ENCODE measurements around the gene GCLM. TPM values are rescaled to one million over a fixed set of nuclear protein-coding genes. Genes with fewer than 3 reads are reported as not detected.

GCLM gene
- total RNA-seq, 1 experiment from 2014 or later: 19.9 TPM

GRCh38 chr1:93906480-93906879 is 2.8 kb downstream of the GCLM start:
- Histone ChIP-seq H3K27me3 (ENCODE audit: control insufficient read depth, insufficient read depth, low read length) (no peaks in the 10 kb centered on the region), H3K4me3 (ENCODE audit: insufficient read depth, low read depth, low read length) (no peak overlapping the region), H3K36me3 (replicated peaks; ENCODE audit: control insufficient read depth, insufficient read depth, low read length) (no peaks in the 10 kb centered on the region)
- DNase-seq: no peak

GRCh38 chr1:93905734-93906133 is 3.5 kb downstream of the GCLM start:
- H3K36me3 ChIP-seq (replicated peaks; ENCODE audit: control insufficient read depth, insufficient read depth, low read length): no peaks in the 10 kb centered on the region
- no peaks in the 10 kb centered on the region for H3K27me3 ChIP-seq (ENCODE audit: control insufficient read depth, insufficient read depth, low read length)
- H3K4me3 ChIP-seq (ENCODE audit: insufficient read depth, low read depth, low read length): no peak overlapping the region
- DNase-seq: no peak

GRCh38 chr1:93905051-93905450 is 4.2 kb downstream of the GCLM start:
- no peaks in the 10 kb centered on the region for H3K27me3 ChIP-seq (ENCODE audit: control insufficient read depth, insufficient read depth, low read length)
- no peaks in the 10 kb centered on the region for H3K36me3 ChIP-seq (replicated peaks; ENCODE audit: control insufficient read depth, insufficient read depth, low read length)
- no peak for DNase-seq
- no peak overlapping the region for H3K4me3 ChIP-seq (ENCODE audit: insufficient read depth, low read depth, low read length)

GRCh38 chr1:93904228-93904627 is 5.0 kb downstream of the GCLM start:
- no peak overlapping the region for H3K4me3 ChIP-seq (ENCODE audit: insufficient read depth, low read depth, low read length)
- H3K27me3 ChIP-seq (ENCODE audit: control insufficient read depth, insufficient read depth, low read length): no peaks in the 10 kb centered on the region
- H3K36me3 ChIP-seq (replicated peaks; ENCODE audit: control insufficient read depth, insufficient read depth, low read length): no peaks in the 10 kb centered on the region
- no peak for DNase-seq

DNA sequence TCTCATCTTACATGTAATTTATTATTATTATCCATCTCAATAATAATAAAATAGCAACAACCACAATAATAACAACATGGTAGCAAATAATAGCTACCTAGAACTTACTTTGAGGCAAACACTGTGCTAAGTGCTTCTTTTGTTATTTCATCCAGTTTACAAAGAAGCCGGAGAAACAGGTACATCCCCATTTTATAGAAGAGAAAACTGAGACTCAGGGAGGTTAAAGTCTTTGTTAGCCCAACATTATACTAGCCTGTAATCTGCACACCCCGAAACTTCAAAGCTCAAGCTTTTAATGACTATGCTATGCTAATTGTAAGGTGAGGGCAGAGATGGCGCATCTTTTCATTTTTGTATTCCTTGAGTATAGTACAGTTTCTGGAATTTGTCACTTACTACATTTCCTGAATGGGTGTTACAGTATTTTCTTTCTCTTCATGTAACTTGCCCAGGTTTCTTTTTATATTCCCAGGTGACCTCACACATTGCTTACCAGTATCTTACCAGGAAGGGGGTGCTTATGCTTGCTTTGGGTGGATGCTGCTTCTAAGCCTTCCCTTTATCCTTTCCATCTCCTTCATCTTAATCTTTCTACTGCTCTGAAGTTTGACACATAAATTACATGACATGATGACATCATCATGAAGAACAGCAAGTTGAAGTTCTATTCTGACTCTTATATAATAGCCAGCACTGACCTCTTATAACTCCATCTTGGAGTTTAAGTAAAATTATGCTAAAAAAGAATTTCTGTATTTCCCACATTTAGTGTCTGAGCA is 8.3 kb downstream of the GCLM start:
- Histone ChIP-seq H3K36me3 (replicated peaks; ENCODE audit: control insufficient read depth, insufficient read depth, low read length) (no peaks in the 10 kb centered on the region), H3K27me3 (ENCODE audit: control insufficient read depth, insufficient read depth, low read length) (no peaks in the 10 kb centered on the region), H3K4me3 (ENCODE audit: insufficient read depth, low read depth, low read length) (no peak overlapping the region)
- DNase-seq: no peak

DNA sequence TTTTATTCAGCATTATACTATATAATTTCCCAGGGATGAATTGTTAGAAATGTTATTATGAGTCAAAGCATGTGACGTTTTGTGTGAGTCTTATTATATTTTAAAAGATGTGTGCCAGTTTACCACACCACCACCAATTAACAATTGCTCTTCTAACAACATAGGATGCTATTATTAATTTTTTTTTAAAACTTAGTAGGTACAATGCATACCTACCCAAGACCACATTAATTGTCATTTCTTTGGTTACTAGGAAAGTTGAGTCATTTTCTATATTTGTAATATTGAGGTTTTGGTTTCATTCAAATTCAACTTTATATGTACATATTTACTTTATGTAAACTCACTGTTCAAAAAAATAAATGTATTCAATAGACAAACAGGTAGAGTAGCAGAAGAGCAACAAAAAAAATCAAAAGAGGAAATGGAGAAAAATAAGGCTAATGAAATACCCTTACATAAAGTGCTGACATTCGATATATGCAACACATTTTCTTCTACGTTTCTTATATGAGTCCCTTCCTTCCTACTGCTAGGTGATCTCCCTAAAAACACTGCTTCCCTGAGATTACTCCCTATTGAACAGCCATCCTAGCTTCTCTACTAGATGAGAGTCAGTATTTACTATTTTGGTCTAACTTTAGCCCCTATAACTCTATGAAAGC is 9.6 kb downstream of the GCLM start:
- Histone ChIP-seq H3K4me3 (ENCODE audit: insufficient read depth, low read depth, low read length) (no peak overlapping the region), H3K36me3 (replicated peaks; ENCODE audit: control insufficient read depth, insufficient read depth, low read length) (no peaks in the 10 kb centered on the region), H3K27me3 (ENCODE audit: control insufficient read depth, insufficient read depth, low read length) (no peaks in the 10 kb centered on the region)
- no peak for DNase-seq

GRCh38 chr1:93888900-93889299 is 20.3 kb downstream of the GCLM start:
- H3K36me3 ChIP-seq (replicated peaks; ENCODE audit: control insufficient read depth, insufficient read depth, low read length): no peaks in the 10 kb centered on the region
- no peaks in the 10 kb centered on the region for H3K27me3 ChIP-seq (ENCODE audit: control insufficient read depth, insufficient read depth, low read length)
- no peak for DNase-seq
- H3K4me3 ChIP-seq (ENCODE audit: insufficient read depth, low read depth, low read length): no peak overlapping the region

DNA sequence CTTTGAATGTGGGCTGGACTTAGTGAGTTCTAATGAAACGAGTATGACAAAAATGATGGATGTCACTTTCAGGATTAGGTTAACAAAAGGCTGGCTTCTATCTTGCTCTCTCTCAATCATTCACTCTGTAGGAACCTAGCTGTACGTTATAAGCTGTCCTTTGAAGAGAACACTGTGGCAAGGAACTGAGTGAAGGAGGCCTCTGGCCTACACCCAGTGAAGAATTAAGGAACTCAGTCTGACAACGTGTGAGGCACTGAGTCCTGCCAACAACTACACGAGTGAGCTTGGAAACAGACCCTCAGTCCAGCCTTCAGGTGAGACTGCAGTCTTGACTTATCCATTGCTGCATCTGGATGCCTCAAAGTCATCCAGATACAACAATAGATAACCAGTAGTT is 27.0 kb downstream of the GCLM start:
- H3K4me3 ChIP-seq (ENCODE audit: insufficient read depth, low read depth, low read length): no peak overlapping the region
- DNase-seq: no peak
- H3K27me3 ChIP-seq (ENCODE audit: control insufficient read depth, insufficient read depth, low read length): no peaks in the 10 kb centered on the region
- H3K36me3 ChIP-seq (replicated peaks; ENCODE audit: control insufficient read depth, insufficient read depth, low read length): peaks cover 5% of the 10 kb centered on the region

DNA sequence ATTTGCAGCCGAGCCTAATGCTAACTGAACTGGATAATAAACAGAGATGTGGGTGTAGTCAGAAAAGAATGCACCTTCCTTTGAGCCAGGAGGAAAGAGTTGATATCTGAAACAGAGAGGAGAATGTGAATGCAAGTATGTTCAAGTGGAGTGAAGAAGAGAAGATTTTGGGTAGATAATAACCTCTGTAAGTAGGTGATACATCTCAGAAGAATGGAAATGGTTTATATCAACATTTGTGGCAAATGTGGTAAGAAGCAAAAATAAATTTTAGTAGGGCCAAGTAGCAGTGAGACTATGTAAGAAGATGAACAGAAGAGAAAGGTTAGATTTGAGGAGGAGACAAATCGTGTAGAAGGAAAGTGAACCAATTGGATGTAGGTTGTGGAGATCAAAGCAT is 28.5 kb downstream of the GCLM start:
- H3K36me3 ChIP-seq (replicated peaks; ENCODE audit: control insufficient read depth, insufficient read depth, low read length): peaks cover 14% of the 10 kb centered on the region
- no peak overlapping the region for H3K4me3 ChIP-seq (ENCODE audit: insufficient read depth, low read depth, low read length)
- no peaks in the 10 kb centered on the region for H3K27me3 ChIP-seq (ENCODE audit: control insufficient read depth, insufficient read depth, low read length)
- no peak for DNase-seq

DNA sequence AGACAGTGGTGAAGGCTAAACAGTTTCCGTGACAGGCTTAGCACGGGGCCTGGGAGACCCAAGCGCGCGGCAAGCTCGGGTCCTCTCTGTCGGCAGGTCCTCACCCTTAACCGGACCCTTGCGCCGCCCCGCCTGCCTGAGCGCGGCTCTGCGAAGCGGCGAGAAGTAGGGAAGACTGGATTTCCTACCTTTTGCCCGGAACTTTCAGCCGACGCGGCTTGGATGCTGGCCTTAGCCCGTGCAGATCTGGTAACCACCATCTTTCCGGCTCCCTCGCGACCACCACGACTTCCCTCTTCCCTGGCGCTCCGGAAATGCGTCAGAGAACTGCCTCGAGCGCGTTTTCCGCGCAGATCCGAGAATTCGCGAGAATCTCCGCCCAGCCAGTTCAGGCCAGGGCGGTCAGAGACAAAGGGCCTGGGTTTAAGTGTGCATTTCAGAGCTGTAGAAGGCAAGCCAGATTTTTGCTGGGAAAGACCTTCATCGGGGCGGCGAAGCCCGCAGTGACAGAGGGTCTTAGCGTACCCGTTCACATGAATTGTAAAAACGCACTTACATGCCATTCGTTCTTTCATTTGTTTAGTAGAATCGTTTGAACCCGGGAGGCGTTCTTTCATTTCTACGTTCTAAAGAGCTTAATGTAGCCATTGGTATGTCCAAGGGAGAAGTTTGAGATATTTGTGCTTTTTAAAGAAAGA is 30.2 kb downstream of the GCLM start, which contains the start of gene DNTTIP2:
TSS of gene DNTTIP2 (minus strand) at position 318 of the 698 bp plus-strand sequence. CDS start at position 260, 58 bp downstream.
- DNase-seq: peak; percentile 89
- Histone ChIP-seq H3K36me3 (replicated peaks; ENCODE audit: control insufficient read depth, insufficient read depth, low read length) (peaks cover 20% of the 10 kb centered on the region), H3K4me3 (ENCODE audit: insufficient read depth, low read depth, low read length) (peak within 1 kb of the TSS; percentile 92), H3K27me3 (ENCODE audit: control insufficient read depth, insufficient read depth, low read length) (no peaks in the 10 kb centered on the region)

DNA sequence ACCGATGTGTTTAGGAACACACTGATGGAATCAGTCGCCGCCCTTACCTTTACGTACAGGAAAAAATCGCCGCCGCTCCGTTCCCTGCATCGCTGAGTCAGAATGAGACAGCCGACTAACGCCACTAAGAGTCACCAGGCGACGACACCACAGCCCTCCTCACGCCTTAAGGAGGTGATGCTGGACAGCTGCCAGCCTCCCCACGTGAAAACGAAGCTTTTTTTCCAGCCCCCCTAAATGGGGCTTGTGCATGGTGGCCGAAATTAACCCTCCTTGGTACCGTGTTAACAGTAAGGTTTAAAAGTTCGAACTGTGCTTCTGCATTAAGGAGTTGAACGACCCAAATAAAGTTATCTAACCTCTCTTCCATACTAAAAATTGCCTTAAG is 30.7 kb downstream of the GCLM start:
- H3K36me3 ChIP-seq (replicated peaks; ENCODE audit: control insufficient read depth, insufficient read depth, low read length): peaks cover 20% of the 10 kb centered on the region
- DNase-seq: peak; percentile 16
- peak overlapping the region; percentile 92 for H3K4me3 ChIP-seq (ENCODE audit: insufficient read depth, low read depth, low read length)
- no peaks in the 10 kb centered on the region for H3K27me3 ChIP-seq (ENCODE audit: control insufficient read depth, insufficient read depth, low read length)

- DNase-seq: no peak
- H3K27me3 ChIP-seq (ENCODE audit: control insufficient read depth, insufficient read depth, low read length): no peaks in the 10 kb centered on the region
- H3K4me3 ChIP-seq (ENCODE audit: insufficient read depth, low read depth, low read length): no peak overlapping the region
- peaks cover 25% of the 10 kb centered on the region for H3K36me3 ChIP-seq (replicated peaks; ENCODE audit: control insufficient read depth, insufficient read depth, low read length)
Observed at GRCh38 chr1:93877529-93877928, 31.7 kb downstream of the GCLM start.

DNA sequence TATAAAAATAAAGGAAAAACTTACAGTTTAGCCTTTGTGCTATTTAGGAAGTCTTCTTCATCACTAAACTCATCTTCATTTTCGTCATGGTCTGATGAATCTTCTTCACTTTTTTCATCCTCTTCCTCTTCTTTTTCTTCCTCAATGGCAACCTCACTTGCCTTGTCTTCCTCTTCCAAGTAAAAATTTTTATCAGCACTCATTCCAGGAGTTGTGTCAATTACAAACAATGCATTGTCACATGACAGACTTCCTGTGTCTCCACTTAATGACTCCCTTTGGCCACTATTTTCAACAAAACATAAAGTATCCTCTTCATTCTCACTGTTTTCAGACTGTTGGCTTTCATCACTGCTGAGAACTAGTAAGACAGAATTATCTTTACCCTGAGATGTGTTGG is 33.0 kb downstream of the GCLM start:
- Histone ChIP-seq H3K4me3 (ENCODE audit: insufficient read depth, low read depth, low read length) (no peak overlapping the region), H3K27me3 (ENCODE audit: control insufficient read depth, insufficient read depth, low read length) (no peaks in the 10 kb centered on the region), H3K36me3 (replicated peaks; ENCODE audit: control insufficient read depth, insufficient read depth, low read length) (peaks cover 33% of the 10 kb centered on the region)
- no peak for DNase-seq

DNA sequence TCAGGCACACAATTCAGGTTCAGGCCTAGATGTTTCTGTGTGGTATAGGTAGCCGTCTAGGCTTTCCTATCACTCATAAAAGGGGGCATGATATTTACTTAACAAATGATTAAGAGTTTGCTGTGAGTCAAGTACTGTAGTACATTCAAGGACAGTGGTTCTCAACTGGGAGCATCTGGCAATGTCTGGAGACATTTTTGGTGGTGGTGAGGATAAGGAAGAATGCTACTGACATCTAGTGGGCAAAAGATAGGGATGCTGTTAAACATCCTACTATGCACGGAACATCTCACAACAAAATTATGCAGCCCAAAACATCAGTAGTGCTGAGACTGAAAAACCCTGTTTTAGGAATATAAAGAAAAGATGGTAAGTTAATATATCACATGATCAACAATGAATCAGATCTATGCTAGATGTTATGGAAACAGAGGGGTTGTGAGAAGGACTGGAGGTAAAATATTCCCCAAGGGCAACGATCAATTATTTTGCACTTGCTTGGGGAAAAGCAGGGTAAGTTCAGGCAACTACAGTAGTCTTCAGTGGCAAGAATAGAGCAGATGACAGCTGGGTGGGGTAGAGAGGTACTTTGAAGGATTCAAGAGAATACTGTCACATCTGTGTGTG is 35.1 kb downstream of the GCLM start:
- peaks cover 43% of the 10 kb centered on the region for H3K36me3 ChIP-seq (replicated peaks; ENCODE audit: control insufficient read depth, insufficient read depth, low read length)
- DNase-seq: peak; percentile 30

More for the DNA sequence above, 35.1 kb downstream of the GCLM start:
- Histone ChIP-seq H3K27me3 (ENCODE audit: control insufficient read depth, insufficient read depth, low read length) (no peaks in the 10 kb centered on the region), H3K4me3 (ENCODE audit: insufficient read depth, low read depth, low read length) (no peak overlapping the region)

Measured in H7 (cell line).